Measurements from ENCODE around the gene KLK3.
"Not testable (repeated sequence)": the region's sequence is repeated elsewhere in the genome, so short reads cannot be mapped to it uniquely, and the experiment has no call there.

The KLK3 gene

GRCh38 chr19:50861496-50862286, 7.0 kb downstream of the KLK3 start:
- no peak for DNase-seq (ENCODE audit: low spot score)

- DNase-seq (ENCODE audit: low spot score) = no peak
Measured at GRCh38 chr19:50869479-50869878, 14.8 kb downstream of the KLK3 start.

DNA sequence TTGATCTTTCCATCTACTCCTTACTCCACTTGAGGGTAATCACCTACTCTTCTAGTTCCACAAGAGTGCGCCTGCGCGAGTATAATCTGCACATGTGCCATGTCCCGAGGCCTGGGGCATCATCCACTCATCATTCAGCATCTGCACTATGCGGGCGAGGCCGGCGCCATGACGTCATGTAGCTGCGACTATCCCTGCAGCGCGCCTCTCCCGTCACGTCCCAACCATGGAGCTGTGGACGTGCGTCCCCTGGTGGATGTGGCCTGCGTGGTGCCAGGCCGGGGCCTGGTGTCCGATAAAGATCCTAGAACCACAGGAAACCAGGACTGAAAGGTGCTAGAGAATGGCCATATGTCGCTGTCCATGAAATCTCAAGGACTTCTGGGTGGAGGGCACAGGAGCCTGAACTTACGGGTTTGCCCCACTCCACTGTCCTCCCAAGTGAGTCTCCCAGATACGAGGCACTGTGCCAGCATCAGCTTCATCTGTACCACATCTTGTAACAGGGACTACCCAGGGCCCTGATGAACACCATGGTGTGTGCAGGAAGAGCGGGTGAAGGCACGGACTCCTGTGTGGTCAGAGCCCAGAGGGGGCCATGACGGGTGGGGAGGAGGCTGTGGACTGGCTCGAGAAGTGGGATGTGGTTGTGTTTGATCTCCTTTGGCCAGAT, 15.8 kb downstream of the KLK3 start:
- no peak for DNase-seq (ENCODE audit: low spot score)

DNA sequence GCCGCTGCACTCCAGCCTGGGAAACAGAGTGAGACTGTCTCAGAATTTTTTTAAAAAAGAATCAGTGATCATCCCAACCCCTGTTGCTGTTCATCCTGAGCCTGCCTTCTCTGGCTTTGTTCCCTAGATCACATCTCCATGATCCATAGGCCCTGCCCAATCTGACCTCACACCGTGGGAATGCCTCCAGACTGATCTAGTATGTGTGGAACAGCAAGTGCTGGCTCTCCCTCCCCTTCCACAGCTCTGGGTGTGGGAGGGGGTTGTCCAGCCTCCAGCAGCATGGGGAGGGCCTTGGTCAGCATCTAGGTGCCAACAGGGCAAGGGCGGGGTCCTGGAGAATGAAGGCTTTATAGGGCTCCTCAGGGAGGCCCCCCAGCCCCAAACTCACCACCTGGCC, 18.3 kb downstream of the KLK3 start, which contains the start of gene KLK2:
KLK2 (plus strand) TSS at position 384 of the 400 bp plus-strand sequence. CDS start 35 bp downstream, outside the sequence.
- DNase-seq (ENCODE audit: low spot score) = no peak

DNA sequence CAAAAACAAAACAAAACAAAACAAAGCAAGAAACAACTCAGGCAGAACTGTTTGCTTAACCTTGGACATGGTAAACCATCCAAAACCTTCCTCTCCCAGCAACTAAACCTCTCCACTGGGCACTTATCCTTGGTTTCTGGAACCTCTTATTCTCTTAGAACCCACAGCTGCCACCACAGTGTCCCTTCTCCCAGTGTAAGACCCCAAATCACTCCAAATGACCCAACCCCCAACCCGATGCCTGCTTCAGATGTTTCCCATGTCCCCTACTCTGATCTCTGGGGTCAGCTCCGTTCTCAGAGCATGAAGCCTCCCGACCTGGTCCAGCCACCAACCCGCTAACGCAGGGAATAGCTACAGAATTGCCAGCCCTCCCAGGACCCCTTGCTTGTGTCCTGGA, 19.5 kb downstream of the KLK3 start:
- no peak for DNase-seq (ENCODE audit: low spot score)

DNA sequence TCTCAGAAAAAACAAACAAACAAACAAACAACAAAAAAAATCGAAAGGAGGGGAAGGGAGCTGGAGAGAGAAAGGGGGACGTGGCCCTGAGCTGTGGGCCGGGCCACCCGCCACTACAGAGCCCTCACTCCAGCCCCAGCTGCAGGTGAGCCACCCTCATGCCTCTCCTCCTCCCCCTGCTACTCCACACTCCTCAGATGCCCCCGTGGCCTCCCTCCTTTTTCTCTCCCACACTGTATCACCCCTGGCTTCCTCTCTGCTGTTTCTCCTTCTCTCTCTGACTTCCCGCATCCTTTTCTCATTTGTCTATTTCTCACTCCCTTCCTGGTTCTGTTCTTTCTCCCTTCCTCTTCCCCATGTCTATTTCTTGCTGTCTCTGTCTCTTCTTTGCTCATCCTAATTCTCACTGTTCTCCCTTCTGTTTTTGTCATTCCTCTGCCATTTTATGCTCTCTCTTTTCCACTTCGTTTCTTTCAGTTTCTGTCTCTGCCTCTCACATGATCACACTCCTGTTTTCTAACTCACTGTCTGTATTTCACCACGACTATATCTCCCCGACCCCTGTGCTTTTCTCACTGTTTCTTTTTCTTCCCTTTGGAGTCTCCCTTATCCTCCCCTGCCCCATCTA, 21.2 kb downstream of the KLK3 start:
- no peak for DNase-seq (ENCODE audit: low spot score)

DNA sequence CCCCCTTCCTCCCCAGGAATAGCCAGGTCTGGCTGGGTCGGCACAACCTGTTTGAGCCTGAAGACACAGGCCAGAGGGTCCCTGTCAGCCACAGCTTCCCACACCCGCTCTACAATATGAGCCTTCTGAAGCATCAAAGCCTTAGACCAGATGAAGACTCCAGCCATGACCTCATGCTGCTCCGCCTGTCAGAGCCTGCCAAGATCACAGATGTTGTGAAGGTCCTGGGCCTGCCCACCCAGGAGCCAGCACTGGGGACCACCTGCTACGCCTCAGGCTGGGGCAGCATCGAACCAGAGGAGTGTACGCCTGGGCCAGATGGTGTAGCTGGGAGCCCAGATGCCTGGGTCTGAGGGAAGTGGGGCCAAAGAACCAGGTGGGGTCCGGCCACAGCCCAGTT, 21.7 kb downstream of the KLK3 start:
- no peak for DNase-seq (ENCODE audit: low spot score)

GRCh38 chr19:50877338-50877737, 22.6 kb downstream of the KLK3 start:
- no peak for DNase-seq (ENCODE audit: low spot score)

GRCh38 chr19:50878851-50879250, 24.1 kb downstream of the KLK3 start:
- no peak for DNase-seq (ENCODE audit: low spot score)

DNA sequence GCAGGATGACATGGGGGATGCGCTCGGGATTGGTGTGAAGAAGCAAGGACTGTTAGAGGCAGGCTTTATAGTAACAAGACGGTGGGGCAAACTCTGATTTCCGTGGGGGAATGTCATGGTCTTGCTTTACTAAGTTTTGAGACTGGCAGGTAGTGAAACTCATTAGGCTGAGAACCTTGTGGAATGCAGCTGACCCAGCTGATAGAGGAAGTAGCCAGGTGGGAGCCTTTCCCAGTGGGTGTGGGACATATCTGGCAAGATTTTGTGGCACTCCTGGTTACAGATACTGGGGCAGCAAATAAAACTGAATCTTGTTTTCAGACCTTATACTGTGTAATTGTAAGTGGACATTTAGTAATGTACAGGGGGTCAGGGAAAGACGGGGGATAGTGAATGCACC, 25.5 kb downstream of the KLK3 start:
- no peak for DNase-seq (ENCODE audit: low spot score)

- DNase-seq (ENCODE audit: low spot score) = no peak
Measured at GRCh38 chr19:50882188-50882587, 27.5 kb downstream of the KLK3 start.

- no peak for DNase-seq (ENCODE audit: low spot score)
Measured at GRCh38 chr19:50889638-50890037, 34.9 kb downstream of the KLK3 start.

GRCh38 chr19:50890422-50891252, 35.9 kb downstream of the KLK3 start:
- DNase-seq (ENCODE audit: low spot score) = no peak

DNA sequence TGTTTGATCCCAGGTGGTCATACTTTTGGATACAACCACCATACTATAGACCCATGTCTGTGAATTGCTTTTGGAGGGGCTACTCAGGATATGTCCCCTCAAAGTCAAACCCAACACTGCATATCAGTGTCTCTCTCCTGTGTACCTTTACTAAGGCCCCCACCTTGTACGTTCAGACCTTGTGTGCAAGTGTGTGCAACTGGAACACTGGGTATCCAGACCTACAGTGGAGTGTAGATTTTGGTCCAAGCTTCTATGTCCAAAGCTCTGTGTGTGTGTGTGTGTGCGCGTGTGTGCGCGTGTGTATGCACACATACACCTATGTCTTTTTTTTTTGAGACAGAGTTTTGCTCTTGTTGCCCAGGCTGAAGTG, 36.5 kb downstream of the KLK3 start:
- no peak for DNase-seq (ENCODE audit: low spot score)

GRCh38 chr19:50893047-50893736, 38.5 kb downstream of the KLK3 start:
- no peak for DNase-seq (ENCODE audit: low spot score)

DNA sequence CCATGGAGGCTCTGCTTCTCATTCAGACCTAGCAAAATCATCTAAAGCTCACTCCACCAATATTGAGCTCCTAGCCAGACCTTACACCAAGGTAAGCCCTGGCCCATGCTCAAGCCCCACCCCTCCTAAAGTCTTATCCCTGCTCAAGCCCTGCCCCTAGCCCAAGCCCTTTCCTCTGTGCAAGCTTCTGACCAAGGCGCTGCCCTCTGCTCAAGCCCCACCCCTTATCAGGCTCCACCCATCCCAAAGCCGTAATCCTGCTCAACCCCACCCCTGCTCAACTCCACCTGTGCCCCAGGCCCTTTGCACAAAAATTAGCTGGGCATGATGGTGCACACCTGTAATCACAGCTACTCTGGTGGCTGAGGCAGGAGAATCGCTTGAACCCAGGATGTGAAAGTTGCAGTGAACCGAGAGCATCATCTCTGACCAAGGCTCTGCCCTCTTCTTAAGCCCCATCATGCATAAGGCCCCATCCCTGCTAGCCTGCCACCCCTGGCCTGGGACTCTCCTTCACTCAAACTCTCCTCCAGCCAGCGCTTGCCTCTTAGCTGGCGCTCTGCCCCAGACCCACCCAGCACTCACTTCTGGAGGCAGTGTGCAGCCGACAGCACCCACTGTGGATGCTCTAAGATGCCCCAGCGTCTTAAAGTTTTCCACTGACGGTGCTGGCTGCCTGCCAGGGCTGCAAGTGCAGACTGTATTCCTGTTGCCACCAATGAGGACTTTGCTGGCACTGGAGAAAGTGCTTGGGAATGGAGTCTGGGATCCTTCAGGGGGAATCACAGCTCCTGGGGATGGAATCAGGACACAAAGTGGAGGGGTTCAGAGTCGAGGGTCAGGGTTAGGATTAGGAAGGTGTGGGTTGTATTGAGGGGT, 40.0 kb downstream of the KLK3 start:
- DNase-seq (ENCODE audit: low spot score) = no peak

GRCh38 chr19:50896089-50896590, 41.4 kb downstream of the KLK3 start:
- DNase-seq (ENCODE audit: low spot score) = not testable (repeated sequence)

- no peak for DNase-seq (ENCODE audit: low spot score)
Measured at GRCh38 chr19:50896591-50897190, 42.0 kb downstream of the KLK3 start.

- DNase-seq (ENCODE audit: low spot score) = no peak
Measured at GRCh38 chr19:50897191-50897607, 42.5 kb downstream of the KLK3 start.

DNA sequence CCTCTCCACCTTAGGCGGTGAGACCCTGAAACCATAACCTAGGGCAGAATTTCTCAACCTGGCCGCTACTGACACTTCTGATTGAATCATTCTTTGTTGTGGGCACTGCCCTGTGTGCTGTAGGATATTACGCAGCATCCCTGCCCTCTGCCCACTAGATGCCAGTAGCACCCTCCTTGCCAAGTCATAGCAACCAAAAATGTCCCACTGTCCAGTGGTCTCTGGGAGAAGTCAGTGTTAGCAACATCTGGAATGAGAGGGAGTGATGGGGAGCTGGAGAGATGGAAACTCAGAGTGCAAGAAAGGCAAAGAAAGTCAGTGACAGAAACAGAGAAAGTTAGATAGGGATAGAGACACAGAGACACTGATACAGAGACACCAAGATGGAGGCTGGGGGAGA, 42.9 kb downstream of the KLK3 start:
- DNase-seq (ENCODE audit: low spot score) = no peak
